C4-2B (cell line): ENCODE data around the gene PTPRJ.

Source experiments
- ZFX ChIP-seq: fragments of 450-650 bp; IDR thresholded peaks from 2 replicates; pipeline ENCODE4 v1.6.1; 2017
- TF ChIP-seq, protein P1 (sequence below): fragments of 450-650 bp; conservative IDR thresholded peaks from 2 replicates; pipeline ENCODE4 v1.5.1; 2017; ENCODE audit warnings: mild to moderate bottlenecking

DNA sequence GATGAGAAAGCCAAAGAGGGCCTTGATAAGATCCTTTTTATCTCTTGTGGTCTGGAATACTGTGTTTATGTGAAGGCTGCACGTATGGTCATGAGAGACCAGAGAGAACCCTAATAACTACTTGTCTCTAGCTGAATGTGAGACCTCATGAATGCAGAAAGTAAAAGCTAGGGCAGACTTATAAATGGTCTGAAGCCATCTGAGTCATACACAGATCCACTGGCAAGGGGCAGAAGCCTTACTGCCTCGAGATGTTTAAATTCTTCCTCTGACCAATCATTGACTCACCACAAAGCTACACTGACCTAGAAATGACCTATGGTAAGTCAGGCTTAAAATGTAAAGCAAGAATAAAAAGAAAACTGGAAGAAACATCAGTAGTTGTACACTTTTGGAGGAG is 213.5 kb downstream of the PTPRJ start:
- TF ChIP-seq, protein P1, sequence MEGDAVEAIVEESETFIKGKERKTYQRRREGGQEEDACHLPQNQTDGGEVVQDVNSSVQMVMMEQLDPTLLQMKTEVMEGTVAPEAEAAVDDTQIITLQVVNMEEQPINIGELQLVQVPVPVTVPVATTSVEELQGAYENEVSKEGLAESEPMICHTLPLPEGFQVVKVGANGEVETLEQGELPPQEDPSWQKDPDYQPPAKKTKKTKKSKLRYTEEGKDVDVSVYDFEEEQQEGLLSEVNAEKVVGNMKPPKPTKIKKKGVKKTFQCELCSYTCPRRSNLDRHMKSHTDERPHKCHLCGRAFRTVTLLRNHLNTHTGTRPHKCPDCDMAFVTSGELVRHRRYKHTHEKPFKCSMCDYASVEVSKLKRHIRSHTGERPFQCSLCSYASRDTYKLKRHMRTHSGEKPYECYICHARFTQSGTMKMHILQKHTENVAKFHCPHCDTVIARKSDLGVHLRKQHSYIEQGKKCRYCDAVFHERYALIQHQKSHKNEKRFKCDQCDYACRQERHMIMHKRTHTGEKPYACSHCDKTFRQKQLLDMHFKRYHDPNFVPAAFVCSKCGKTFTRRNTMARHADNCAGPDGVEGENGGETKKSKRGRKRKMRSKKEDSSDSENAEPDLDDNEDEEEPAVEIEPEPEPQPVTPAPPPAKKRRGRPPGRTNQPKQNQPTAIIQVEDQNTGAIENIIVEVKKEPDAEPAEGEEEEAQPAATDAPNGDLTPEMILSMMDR = no peak
- TF ChIP-seq ZFX = no peak
